ENCODE data around the gene ETS1.

DNA sequence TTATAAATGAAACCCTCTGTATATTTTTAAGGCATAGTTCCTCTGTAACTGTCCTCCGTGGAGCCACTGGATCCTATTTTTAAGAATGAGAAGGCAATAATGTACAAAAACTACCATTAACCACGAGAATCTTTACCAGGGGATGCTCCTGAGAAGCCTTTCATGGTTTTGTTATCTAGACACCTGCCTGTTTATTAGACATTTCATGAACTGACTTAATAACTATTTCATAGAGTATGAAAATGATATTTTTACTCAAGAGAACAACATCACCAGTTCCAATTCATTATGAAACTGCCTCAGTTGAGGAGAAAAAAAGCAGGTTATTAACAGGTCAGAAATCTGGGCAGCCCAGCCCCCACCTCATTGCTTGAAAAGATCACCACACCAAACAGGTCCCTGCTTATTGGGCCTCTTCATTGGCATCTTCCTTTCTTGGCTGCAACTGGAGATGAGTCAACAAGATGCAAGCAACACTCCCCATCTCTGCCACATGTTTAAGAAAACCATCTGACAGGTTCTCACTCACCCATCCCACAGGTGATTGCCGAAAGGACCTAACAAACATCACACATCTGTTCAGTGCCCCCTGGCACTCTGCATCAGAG, 27.8 kb downstream of the ETS1 start:
- TF ChIP-seq CTCF (IDR thresholded peaks at IDR 0.05), result no peak
- TF ChIP-seq POLR2A (IDR thresholded peaks at IDR 0.05), result no peak

Data from adrenal gland (tissue), 5 donors.